Activated B cell treated with CpG ODN at 0.5 μM for 24 hours (primary cell): ENCODE data around the gene RTP1. TPM values are rescaled to one million over a fixed set of nuclear protein-coding genes. Genes with fewer than 3 reads are reported as not detected.

Experiments
- ATAC-seq: fragments of 200-7000 bp; cut with Tn5 transposase; one replicate; pipeline ENCODE4 v1.10.0; 2021; ENCODE audit warnings: low read depth, mild to moderate bottlenecking, moderate library complexity
- CTCF ChIA-PET: fragments of 350-600 bp; sonication (Branson Sonifier 250); formaldehyde crosslinking; loops from one replicate; lab custom pipeline; 2021; ENCODE audit warnings: antibody characterized with exemption; lab: Charles Lee
- POLR2A ChIA-PET: fragments of 350-600 bp; sonication (Branson Sonifier 250); formaldehyde crosslinking; loops from one replicate; lab custom pipeline; 2021; ENCODE audit warnings: antibody characterized with exemption; lab: Charles Lee
- DNase-seq: peaks from one replicate; pipeline ENCODE4 v3.0.0; 2022
- H3K27ac Mint-ChIP-seq: one replicate; pipeline ENCODE4 v1.8.0; 2020; ENCODE audit warnings: mixed read lengths
- H3K27me3 Mint-ChIP-seq: one replicate; pipeline ENCODE4 v1.8.0; 2021; ENCODE audit warnings: mixed read lengths
- H3K36me3 Mint-ChIP-seq: one replicate; pipeline ENCODE4 v1.8.0; 2021; ENCODE audit warnings: low read depth, mixed read lengths
- H3K4me1 Mint-ChIP-seq: one replicate; pipeline ENCODE4 v1.8.0; 2021; ENCODE audit warnings: mixed read lengths
- H3K4me3 Mint-ChIP-seq: one replicate; pipeline ENCODE4 v1.8.0; 2020; ENCODE audit warnings: mild to moderate bottlenecking, mixed read lengths
- H3K9me3 Mint-ChIP-seq: one replicate; pipeline ENCODE4 v1.8.0; 2020; ENCODE audit warnings: mixed read lengths
- intact Hi-C: fragments of 100-400 bp; cut with micrococcal nuclease; formaldehyde crosslinking; loops from one replicate; pipeline ENCODE4 v1.15.1; 2024
- total RNA-seq: library from RNA; stranded (reverse); gene quantifications from 2 replicates; pipeline ENCODE4 v1.2.3, GENCODE V29; 2022
- TF ChIP-seq, protein P1 (sequence below): fragments of 200-600 bp; IDR thresholded peaks from one replicate; pipeline ENCODE4 v1.8.0; 2022; ENCODE audit warnings: antibody characterized with exemption, mild to moderate bottlenecking

RTP1 gene
- total RNA-seq, 1 donor from 2014 or later: not detected

DNA sequence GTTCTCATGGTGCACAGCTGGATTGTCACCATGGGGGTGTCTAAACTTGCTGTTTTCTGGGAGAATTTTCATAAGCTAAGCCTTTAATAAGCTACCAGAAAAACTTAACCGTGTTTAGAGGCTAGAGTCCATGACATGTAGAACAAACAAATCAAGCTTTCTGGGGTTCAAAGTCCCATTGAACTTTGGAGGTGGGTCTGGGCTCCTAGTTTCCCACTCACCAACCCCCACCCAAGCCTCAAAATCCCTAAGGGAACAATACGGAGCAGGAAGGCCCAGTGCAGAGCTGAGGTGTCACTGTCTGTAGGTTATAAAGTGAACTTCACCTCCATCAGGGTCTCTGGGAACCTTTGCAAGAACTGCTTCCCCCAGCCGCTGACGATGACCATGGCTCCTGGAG, 25.5 kb downstream of the RTP1 start:
- ChIA-PET CTCF (interaction anchor here (1.6 kb wide), 1 partner anchor 457 kb away, joined by 8 read pairs; no protein-coding TSS in a partner anchor), POLR2A (interaction anchor here (0.6 kb wide), 1 partner anchor 104 kb away, joined by 3 read pairs; no protein-coding TSS in a partner anchor)
- Mint-ChIP-seq H3K27me3 (peaks cover 22% of the 10 kb centered on the region), H3K4me1 (no peaks in the 10 kb centered on the region), H3K27ac (no peak overlapping the region), H3K9me3 (no peaks in the 10 kb centered on the region), H3K4me3 (no peak overlapping the region), H3K36me3 (no peaks in the 10 kb centered on the region)
- TF ChIP-seq, protein P1, sequence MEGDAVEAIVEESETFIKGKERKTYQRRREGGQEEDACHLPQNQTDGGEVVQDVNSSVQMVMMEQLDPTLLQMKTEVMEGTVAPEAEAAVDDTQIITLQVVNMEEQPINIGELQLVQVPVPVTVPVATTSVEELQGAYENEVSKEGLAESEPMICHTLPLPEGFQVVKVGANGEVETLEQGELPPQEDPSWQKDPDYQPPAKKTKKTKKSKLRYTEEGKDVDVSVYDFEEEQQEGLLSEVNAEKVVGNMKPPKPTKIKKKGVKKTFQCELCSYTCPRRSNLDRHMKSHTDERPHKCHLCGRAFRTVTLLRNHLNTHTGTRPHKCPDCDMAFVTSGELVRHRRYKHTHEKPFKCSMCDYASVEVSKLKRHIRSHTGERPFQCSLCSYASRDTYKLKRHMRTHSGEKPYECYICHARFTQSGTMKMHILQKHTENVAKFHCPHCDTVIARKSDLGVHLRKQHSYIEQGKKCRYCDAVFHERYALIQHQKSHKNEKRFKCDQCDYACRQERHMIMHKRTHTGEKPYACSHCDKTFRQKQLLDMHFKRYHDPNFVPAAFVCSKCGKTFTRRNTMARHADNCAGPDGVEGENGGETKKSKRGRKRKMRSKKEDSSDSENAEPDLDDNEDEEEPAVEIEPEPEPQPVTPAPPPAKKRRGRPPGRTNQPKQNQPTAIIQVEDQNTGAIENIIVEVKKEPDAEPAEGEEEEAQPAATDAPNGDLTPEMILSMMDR: no peak
- no peak for ATAC-seq
- intact Hi-C loops: loop anchor here (10.0 kb wide), 1 partner anchor 1922 kb away; no protein-coding TSS in a partner anchor
- DNase-seq: no peak

DNA sequence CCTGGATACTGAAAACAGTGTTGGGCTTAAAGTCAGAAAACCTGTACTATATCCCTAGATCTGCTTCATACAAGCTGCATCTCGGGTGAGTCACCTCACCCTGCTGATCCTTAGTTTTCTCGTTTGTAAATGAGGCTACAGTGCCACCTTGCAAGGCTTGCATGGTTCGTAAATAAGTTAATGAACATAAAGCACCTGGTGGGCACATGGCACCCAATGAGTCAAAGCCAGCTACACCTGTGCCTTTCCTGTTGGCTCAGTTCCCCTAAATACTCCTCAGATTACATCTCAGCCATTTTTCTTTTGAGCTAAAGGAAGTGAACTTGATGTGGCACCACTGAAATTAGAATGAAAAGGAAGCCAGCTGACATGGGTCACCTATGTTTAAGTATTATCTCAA, 26.5 kb downstream of the RTP1 start:
- ATAC-seq: no peak
- Mint-ChIP-seq H3K36me3 (no peaks in the 10 kb centered on the region), H3K4me3 (no peak overlapping the region), H3K27me3 (peaks cover 21% of the 10 kb centered on the region), H3K9me3 (no peaks in the 10 kb centered on the region), H3K27ac (no peak overlapping the region), H3K4me1 (no peaks in the 10 kb centered on the region)
- intact Hi-C loops: loop anchor here (10.0 kb wide), 1 partner anchor 1921 kb away; no protein-coding TSS in a partner anchor
- ChIA-PET POLR2A (interaction anchor here (0.6 kb wide), 2 partner anchors 12 to 741 kb away, joined by 3 to 5 read pairs; no protein-coding TSS in a partner anchor), CTCF (interaction anchor here (1.6 kb wide), 1 partner anchor 456 kb away, joined by 8 read pairs; no protein-coding TSS in a partner anchor)
- TF ChIP-seq, protein P1: no peak
- no peak for DNase-seq

DNA sequence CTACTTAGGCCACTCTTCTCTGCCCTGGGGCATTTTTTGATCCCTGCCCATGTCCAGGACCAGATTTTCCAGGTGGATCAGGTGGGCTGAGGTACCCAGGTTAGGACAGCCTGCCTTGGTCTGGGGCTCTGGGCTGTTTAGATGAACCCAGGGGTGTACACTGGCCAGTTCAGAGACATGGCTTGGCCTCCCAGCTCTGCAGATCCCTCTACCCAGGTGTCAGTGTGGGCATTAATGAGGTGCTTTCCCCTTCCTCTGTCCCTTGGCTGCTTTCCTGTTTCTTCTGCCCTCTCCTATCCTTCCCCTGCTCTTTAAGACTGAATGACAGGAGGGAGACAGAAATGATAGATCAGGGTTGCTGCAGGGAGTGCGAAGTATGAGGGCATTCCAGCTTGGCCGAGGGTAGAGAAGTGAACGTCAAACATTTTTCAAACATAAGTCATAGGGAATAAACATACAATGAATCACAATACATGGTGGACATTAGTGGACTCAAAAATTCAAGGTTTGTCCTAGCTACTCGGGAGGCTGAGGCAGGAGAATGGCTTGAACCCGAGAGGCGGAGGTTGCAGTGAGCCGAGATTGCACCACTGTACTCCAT, 30.5 kb downstream of the RTP1 start:
- intact Hi-C loops: loop anchor here (10.0 kb wide), 1 partner anchor 1917 kb away; no protein-coding TSS in a partner anchor
- no peak for DNase-seq
- no peak for ATAC-seq
- Mint-ChIP-seq H3K4me1 (no peaks in the 10 kb centered on the region), H3K27ac (no peak overlapping the region), H3K36me3 (no peaks in the 10 kb centered on the region), H3K4me3 (no peak overlapping the region), H3K9me3 (no peaks in the 10 kb centered on the region), H3K27me3 (peaks cover 30% of the 10 kb centered on the region)
- POLR2A ChIA-PET: interaction anchor here (0.5 kb wide), 1 partner anchor 1544 kb away, joined by 3 read pairs; no protein-coding TSS in a partner anchor
- TF ChIP-seq, protein P1: no peak
- CTCF ChIA-PET: interaction anchor here (1.2 kb wide), 1 partner anchor 1726 kb away, joined by 3 read pairs; no protein-coding TSS in a partner anchor

DNA sequence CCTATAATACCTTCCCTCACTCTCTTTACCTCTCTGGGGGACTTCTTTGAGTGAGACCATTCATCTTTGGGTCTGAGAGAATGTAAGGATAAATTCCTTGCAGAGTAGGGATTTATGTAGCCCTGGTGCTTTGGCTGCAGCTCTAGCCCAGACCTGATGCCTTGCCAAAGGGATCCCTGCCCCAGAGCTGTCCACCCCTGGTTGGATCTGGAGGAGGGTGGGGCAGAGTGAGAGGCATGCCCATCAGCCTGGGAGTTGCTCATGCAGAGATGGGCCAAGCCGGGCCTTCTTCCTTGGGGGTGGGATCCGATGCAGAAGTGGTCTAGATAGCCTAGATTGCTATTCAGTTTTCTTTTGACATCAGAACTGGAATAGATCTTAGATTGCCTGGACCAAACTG, 31.5 kb downstream of the RTP1 start:
- TF ChIP-seq, protein P1: no peak
- intact Hi-C loops: loop anchor here (10.0 kb wide), 1 partner anchor 1916 kb away; no protein-coding TSS in a partner anchor
- CTCF ChIA-PET: interaction anchor here (1.0 kb wide), 1 partner anchor 8 kb away, joined by 3 read pairs; no protein-coding TSS in a partner anchor
- Mint-ChIP-seq H3K36me3 (no peaks in the 10 kb centered on the region), H3K9me3 (no peaks in the 10 kb centered on the region), H3K27me3 (peaks cover 30% of the 10 kb centered on the region), H3K4me3 (no peak overlapping the region), H3K27ac (no peak overlapping the region), H3K4me1 (no peaks in the 10 kb centered on the region)
- ATAC-seq (no peak), DNase-seq (no peak)
- POLR2A ChIA-PET: no interaction called here

DNA sequence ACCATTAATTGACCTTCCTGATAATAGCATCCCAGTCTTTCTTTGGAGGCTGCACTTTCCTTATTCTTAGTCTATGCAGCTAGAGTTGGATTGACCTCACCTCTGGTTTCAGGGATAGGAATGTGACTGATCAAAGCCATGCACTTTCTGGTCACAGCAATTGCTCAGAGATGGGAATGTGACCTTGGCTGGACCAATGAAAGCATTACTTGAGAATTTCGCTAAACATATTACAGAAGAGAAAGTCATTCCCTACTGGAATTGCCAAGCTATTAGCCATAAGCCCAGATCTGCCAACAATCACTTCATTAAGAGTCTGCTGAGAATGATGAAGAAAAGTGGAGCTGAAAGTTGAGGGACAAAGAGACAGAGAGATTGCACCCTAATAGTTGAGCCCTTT, 32.7 kb downstream of the RTP1 start:
- Mint-ChIP-seq H3K9me3 (no peaks in the 10 kb centered on the region), H3K4me1 (no peaks in the 10 kb centered on the region), H3K4me3 (no peak overlapping the region), H3K27ac (no peak overlapping the region), H3K36me3 (no peaks in the 10 kb centered on the region), H3K27me3 (peaks cover 30% of the 10 kb centered on the region)
- ChIA-PET CTCF (interaction anchor here (1.0 kb wide), 1 partner anchor 10 kb away, joined by 3 read pairs; no protein-coding TSS in a partner anchor), POLR2A (interaction anchor here (0.6 kb wide), 1 partner anchor 172 kb away, joined by 3 read pairs; no protein-coding TSS in a partner anchor)
- DNase-seq (no peak), ATAC-seq (no peak)
- TF ChIP-seq, protein P1: no peak
- intact Hi-C loops: no loop called here
